HG03520 (cell line): ENCODE measurements around the gene CENPP.

Experiments used
- ATAC-seq: cut with Tn5 transposase; IDR thresholded peaks from one replicate; pipeline ENCODE4 v1.9.1; 2021; ENCODE audit warnings: mild to moderate bottlenecking, moderate library complexity; ENCODE audit not compliant: unreplicated experiment

The CENPP gene

DNA sequence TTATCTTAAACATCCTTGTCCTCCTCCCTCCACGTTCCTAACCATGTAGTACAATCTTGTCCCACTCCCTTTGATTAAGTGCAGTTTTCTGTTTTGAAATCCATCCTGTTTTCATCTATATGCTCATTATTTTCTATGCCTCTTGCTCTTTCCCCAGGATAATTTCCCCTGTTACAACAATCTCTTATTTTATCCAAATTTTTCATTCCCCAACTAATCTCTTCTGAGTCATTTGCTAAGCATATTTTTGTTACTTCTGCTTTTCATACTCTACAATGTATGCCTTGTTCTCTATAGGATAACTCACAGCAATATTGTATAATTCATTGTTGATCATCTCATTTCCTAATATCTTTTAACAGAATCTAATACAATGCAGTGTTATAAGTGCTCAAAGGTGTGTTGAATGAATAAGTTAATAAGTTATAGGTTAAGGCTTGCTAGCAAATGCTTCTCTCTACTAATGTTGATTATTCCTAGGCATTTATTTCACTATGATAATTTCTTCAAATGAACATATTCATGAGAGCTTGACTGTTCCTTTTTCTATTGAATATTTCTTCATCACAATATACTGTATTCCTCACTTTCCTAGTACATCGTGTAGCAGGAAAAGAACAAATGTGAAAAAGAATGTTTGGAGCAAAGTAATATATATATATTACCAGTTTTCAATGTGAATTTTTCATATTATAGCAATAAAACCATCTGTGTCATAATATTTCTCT, 97.0 kb downstream of the CENPP start:
- no peak for ATAC-seq

DNA sequence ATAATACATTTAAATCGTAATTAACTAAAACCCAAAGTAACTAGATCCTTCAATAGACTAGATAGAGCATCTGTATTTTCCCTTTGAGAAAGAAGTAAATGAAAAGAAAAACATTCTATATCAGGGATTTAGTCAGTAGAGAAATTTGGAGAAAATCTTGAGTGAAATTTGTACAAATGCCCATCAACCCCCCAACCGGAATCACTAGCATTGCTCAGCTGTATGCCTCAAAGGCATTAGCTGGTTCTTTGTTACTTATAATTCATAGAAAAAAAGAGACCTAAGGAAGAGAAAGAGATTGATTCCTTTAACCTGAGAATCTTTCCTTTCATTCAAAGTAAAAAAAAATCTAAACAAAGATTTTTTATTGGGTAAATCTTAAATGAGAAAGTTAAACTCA, 97.9 kb downstream of the CENPP start:
- no peak for ATAC-seq

DNA sequence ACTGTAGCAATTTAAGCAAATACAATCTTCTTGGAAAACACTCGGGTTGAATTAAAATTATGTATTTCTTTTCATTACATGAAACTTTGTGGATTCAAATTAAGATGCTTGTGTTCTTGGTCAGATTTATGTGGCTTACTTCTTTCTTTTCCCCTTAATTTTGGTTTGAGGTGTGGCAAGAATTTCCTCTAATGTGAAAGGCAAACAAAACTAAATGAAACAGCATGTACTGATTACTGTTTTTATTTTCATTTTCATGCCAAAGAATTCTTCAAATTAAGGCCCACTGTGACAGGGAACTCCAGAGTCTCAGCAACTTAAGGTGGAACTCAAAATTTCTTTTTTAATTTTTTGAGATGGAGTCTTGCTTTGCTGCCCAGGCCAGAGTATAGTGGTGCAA, 98.6 kb downstream of the CENPP start, which contains the start of gene OMD:
Gene OMD, minus strand, starts transcription at position 132 of the 400 bp plus-strand sequence. CDS start 6,913 bp downstream, outside the sequence.
- no peak for ATAC-seq

DNA sequence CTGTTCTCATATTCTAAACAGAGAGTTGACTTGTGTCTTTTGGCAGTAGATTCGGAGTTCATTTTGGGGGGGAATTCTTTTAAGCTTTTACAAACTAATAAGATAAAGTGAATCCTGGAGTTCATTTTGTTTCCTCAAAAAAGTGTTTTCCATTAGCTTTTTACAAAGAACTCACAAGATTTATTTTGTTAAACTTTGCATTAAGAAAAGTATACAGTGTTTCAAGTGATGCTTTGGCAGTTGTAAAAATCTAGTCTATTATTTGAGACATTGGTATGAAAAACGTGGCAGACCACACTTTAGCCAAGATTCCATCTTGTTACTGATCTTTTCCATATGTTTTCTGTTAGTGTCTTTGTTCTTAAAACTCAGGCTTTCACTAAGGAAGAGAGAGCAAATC, 99.7 kb downstream of the CENPP start:
- no peak for ATAC-seq

DNA sequence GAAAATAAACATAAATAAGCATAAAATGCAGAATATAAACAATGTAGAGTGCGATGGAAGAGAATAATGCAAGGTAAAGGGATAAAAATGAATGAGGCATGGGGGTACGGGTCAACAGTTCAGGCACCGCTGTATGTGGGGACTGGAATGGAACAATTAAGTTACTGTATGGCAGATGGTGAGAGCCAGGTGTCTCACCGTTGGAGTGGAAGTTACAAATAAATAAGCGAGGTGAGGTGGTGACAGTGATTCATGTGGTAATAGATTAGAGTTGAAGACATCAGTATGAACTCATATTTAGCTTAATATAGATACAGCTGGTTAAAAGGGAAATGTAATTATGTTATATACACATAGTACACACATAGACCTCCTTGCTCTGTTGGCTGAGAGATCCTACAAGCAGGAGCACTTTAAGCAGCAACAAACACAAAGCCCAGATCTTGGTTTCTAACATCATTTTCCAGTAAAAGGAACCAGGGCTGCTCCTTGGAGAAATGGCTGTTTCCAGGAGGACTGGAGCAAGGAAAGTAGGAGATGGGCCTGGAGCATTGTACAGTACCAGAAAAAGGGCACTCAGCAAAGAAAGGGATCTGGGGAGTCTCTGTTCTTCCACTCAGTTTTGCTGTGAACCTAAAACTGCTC, 100.9 kb downstream of the CENPP start:
- no peak for ATAC-seq

DNA sequence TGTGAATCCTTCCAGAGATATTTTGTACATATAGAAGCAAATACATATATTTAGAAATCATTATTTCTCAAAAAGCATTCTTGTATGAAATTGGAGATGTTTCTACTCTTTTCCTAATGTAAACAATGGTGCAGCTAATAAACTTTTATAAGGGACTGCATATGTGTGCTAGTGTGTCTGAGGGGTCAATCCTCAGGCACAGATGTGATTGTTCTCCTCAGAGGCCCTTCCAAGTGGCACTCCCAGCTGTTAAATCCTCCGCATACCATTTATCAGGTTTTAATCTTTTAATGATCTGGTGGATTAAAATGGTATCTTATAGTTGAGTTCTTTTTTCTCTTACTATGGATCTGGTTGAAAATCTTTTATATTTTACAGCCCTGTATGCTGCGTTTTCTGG, 104.1 kb downstream of the CENPP start:
- no peak for ATAC-seq

DNA sequence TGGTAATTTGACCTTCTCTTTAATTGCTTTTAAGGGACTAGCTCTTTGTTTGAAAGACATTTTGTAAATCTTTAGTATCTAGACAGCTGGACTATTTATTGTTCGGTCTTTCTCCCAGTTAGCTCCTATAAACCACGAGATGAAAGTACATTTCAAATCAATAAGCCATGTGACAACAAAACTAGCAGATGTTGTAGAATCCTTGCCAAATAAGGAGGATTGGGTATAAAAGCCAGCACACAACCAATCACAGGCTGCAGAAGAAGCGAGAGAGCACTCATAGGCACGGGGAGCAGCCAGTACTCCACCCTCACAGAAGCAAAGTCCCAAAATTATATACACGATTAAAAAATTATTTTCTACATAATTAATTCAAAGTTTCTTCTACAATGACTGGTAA, 106.6 kb downstream of the CENPP start:
- ATAC-seq = no peak

DNA sequence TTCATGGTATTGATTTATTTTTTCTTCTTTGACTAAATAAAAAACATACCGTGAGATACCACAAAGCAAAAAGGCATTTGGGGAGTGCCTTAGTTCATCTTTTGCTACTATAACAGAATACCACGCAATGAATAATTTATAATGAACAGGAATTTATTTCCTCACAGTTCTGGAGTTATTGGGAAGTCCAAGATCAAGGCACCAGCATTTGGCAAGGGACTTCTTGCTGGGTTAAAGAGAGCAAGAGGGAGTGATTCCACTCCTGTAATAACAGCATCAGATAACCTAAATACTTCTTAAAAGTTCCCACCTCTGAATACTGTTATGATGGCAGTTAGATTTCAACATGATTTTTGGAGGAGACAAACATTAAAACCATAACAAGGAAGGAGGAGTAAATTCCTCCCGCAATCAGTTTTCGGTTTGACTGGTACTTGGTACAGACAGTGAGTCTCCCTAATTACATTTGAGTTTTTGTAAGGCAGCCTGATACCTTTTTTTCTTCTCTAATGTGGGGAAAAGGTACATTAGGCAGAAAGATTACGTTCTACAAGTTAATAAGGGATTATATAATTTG, 107.3 kb downstream of the CENPP start:
- ATAC-seq = no peak

DNA sequence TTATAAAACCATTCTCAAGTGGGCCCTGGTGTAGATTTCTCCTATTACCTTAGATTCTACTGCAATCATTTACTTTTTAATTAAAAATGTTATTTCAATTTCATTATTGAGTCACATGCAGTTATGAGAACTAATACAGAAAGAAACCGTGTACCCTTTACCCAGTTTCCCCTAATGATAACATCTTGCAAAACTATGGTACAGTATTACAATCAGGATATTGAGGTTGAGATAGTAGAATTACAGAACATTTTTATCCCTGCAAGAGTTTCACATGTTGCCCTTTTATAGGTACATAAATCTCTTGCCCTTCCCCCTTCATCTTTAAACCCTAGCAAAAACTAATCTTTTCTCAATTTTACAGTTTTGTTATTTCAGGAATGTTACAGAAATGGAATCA, 109.5 kb downstream of the CENPP start:
- ATAC-seq = no peak

DNA sequence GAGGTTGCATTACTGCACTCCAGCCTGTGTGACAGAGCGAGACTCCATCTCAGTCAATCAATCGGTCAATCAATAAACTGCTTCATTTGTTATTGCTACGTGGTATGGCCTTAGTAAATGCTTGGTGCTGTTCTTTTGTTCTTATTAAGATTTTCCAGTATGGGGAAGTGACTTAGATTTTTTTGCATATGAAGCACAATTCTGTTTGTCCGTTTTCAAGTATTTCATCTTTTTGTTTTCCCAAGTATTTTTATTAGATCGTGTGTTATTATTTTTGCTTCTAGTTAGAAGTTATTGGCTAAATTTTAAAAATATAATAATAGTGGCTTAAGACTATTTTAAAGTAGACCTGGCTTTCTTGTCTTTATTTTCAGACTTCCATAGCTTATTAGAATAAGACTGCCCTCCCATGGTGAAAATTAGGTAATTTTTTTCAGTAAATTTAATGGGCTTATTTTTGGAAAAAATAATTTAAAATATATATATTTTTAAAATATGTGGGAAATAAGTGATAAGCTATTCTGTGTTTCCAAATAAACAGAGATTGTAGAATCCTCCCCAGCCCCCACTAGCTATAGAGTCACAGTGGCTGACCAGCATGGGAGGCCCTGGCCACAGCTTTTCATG, 113.3 kb downstream of the CENPP start:
- no peak for ATAC-seq

DNA sequence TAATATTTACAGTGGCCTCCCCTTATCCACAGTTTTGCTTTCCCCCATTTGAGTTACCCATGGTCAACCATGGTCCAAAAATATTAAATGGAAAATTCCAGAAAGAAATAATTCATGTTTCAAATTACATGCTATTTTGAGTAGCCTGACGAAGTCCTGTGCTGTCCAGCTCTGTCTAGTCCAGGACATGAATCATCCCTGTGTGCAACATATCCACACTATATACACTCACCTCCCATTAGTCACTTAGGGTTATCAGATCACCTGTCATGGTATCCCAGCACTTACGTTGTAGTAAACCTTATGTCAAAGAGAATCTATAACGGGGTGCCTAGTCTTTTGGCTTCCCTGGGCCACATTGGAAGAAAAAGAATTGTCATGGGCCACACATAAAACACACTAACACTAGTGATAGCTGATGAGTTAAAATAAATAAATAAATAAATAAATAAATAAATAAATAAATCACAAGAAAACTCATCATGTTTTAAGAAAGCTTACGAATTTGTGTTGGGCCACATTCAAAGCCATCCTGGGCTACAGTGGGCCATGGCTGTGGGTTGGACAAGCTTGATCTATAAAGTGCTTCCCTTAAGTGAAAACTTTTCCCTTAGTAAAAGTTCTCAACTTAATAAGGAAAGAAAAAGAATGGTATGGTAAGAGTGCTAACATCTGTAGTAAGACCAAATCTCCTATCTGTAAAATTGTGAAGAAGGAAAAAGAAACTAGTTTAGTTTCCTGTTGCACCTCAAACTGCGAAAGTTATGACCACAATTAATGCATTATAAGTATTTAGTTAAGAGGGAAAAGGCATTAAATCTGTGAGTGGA, 114.4 kb downstream of the CENPP start:
- ATAC-seq = no peak

DNA sequence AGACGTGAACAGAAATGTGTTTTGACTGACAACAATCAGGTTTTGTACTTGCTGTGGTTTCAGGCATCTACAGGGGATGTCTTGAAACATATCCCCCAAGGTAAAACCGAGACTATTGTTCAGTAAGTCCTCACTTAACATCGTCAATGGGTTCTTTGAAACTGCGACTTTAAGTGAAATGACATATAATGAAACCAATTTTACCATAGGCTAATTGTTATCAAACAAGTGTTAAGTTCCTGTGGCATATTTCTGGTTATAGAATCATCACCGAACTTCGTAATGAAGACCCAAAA, 114.9 kb downstream of the CENPP start:
- ATAC-seq = no peak

DNA sequence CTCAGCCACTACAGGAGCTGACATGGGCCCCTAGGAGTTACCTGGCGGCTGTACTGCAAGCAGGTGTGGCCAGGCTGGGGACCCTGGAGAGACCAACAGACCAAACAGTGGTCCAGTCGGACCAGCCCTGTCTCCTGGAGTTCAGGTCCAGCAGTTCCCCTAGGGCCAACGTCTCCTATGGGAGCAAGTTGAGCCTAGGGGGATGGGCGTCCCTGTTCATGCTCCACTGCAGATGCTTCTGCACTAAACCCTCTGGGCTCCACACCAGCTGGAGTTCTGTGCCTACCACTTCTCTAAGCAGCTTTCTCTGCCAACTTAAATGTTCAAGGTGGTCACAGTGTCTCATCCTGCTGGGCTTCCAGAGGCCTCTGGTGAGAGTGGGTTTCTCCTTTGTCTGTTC, 119.1 kb downstream of the CENPP start:
- no peak for ATAC-seq

DNA sequence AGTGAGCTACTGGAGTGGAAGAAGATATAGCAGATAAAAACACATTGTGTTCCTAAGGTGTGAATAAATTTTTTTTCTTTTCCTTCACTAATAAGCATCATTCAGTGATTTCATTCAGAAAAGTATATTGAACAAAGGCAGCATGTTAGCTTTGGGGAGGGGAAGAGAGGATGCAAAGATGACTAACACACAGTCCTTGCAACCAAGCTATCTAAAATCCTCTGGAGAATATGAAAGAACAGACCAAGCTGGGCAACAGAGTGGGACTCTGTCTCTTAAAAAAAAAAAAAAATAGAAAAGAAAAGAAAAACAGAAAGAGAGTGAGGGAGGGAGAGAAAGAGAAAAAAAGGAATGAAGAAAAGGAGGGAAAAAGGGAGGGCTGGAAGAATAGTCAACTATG, 120.8 kb downstream of the CENPP start:
- ATAC-seq = no peak

DNA sequence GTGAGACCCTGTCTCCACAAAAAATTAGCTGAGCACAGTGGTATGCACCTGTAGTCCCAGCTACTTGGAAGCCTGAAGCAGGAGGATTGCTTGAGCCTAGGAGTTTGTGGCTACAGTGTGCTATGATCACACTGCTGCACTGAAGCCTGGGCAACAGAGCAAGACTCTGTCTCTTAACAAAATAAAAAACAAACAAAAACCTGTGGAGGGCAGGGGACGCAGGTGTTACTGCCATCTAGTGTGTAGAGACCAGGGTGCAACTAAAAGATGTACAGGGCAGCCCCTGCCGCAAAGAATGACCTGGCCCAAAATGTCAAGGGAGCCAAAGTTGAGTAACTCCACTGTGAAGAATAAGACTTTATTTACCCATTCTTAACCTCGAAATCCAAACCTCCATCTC, 129.5 kb downstream of the CENPP start:
- ATAC-seq = no peak

DNA sequence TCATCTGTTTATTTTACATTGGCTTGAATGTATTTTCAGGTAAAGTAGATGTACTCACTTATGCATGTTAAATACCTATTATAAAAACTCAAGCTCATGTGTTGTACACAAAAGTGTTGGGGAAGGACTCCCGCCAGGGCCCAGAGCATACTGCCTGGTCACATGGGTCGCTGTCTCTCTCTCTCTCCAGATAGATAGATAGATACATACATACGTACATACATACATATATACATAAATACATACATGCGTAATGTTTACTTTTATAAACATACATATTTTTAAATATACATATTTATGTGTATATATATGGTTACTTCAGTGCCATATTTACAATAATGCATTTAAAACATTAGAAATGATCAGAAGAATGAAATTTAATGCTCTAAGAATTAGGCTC, 131.8 kb downstream of the CENPP start:
- ATAC-seq = no peak

DNA sequence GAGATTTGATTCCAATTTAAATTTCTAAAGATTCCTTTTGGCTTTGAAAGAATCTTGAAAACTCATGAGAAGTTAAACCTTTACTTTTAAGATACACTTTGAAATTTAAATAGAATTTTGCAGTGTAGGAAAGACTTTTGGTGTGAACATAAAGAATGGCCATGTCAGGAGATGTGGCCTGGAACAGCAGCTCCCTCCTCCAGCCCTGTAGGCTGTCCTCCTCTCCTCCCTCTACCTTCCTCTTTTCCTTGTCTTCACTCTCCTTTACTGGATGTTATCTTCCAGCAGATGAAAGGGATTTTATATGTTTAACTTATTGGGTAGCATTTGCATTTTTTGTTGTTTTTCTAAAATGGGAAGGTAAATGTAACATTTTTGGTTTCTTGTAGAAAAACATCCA, 137.6 kb downstream of the CENPP start:
- ATAC-seq = no peak

DNA sequence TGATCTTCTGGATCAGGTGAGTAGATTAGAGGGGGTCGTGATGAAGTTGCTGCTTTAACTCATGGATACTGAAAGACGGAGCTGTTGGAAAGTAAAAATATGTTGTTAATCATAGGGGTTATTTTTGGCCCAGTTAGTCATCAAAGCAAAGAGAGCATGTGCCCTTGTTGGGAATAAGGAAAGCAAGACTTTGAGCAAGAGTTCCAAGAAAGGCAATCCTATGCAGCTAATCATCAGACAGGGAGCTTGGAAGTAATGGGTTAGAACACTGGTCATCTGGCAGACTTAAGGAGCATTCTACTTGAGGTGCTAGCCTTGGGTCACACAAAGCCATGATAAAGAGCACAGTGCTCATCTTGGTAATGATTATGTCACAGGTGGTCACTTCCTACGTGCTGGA, 138.2 kb downstream of the CENPP start:
- no peak for ATAC-seq

DNA sequence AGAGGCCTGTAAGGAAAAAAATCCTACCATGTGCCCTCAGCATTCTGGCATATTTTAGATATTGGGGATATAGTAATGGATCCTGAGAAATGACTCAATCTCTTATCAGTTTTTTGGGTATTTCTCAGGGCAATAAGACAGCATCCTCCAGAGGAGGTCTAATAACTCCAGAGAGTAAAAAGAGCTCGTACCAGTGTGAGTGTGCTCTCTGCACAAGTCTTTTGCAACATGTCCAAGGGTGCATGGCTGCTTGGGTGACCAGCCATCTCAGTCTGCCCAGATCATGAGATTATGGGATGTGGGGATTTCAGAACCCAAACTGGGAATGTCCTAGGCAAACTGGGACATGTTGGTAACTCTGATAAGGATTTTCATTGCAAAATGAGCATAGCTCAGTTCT, 141.3 kb downstream of the CENPP start:
- ATAC-seq = no peak

DNA sequence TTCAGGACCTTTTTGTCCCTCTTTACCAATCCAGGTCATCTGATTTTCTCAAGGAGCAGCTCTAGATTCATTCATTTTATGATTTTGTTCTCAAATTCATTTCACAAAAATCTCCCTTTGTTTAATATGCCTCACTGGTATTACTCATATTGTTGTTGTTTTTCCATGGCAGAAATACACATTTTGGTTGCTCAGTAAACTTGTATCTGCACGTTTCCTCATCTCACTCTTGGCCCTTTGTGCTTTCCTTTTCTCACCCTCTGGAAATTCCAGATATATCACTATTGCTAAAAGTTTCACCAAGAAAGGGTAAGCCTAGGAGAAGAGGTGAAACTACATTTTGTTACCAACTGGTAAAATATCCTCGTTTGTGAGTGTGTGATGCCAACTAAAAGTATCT, 141.8 kb downstream of the CENPP start:
- no peak for ATAC-seq

DNA sequence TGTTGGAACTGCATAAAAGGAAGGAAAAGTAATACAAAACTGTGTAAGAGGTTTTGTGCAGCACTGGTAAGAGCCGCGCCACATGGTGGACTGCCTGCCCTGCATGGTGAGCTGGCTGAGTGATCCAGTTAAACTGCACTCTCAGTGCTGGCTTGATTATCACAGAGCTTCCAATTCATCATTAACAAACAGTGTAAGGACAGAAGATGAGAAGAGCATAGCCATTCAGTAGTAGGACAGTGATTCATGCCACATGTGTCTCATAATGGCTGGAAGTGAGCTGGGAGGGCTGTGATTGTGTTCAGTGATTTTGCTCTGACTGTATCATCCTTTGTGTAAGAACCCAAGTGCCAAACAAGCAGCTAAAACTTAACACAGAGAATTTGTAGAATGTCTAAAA, 142.5 kb downstream of the CENPP start:
- no peak for ATAC-seq
